ENCODE data around the gene RASGRP3.

DNA sequence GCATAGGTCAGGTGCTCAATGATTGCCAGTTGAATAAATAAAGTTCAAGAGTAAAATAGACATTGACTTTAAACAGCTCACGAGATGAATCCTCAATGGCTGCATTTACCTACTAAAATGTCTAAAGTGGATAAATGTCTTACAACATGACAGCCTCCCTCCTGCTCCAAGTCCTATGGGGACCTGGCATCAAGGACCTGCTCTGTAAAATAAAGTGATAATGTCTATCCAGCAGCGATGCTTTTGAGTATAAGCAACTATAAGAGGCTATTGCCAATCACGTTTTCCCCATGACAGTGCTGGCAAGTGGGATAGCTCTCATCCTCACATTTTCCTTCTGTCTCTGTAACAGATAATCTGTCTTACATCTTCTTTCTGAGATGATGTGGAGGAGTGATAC is 37.0 kb downstream of the RASGRP3 start:
- TF ChIP-seq CTCF (IDR thresholded peaks at IDR 0.05) (no peak), POLR2A (IDR thresholded peaks at IDR 0.05) (no peak)

Data from lower leg skin (tissue), 3 donors.